A673 (cell line): ENCODE results near the gene LPP. TPM values are rescaled to one million over a fixed set of nuclear protein-coding genes. Genes with fewer than 3 reads are reported as not detected.

ENCODE experiments used
- BruUV-seq: library from RNA; stranded (reverse); fragments of 400-500 nt; replicated peaks from 2 replicates; lab custom pipeline; 2021; lab: Mats Ljungman, UMichigan
- CTCF ChIA-PET: fragments of 300-600 bp; sonication (Branson Sonifier 250); formaldehyde crosslinking; loops from one replicate; lab custom pipeline; 2022; ENCODE audit warnings: antibody characterized with exemption; lab: Charles Lee
- POLR2A ChIA-PET: fragments of 300-600 bp; sonication (Branson Sonifier 250); formaldehyde crosslinking; loops from one replicate; lab custom pipeline; 2022; ENCODE audit warnings: antibody characterized with exemption; ENCODE audit not compliant: low non-redundant PET; lab: Charles Lee
- DNase-seq: peaks from one replicate; pipeline ENCODE4 v3.0.0-alpha.2; 2015; ENCODE audit warnings: low spot score
- H3K27ac ChIP-seq: fragments of 200-600 bp; sonication (generic); 2 replicates; pipeline ENCODE4 v1.5.1; 2016; ENCODE audit warnings: mixed run types, low read depth, mild to moderate bottlenecking, mixed read lengths, antibody characterized with exemption, low read length; ENCODE audit not compliant: poor library complexity, severe bottlenecking
- H3K27me3 ChIP-seq: fragments of 200-600 bp; sonication (generic); replicated peaks from 2 replicates; pipeline ENCODE4 v1.6.1; 2017; ENCODE audit warnings: mixed run types, low read depth, mild to moderate bottlenecking, mixed read lengths, antibody characterized with exemption, low read length; ENCODE audit not compliant: insufficient read depth, poor library complexity
- H3K36me3 ChIP-seq: fragments of 200-600 bp; sonication (generic); 2 replicates; pipeline ENCODE4 v1.6.1; 2016; ENCODE audit warnings: mixed run types, mild to moderate bottlenecking, mixed read lengths, antibody characterized with exemption, low read length; ENCODE audit not compliant: insufficient read depth, poor library complexity, severe bottlenecking
- H3K4me1 ChIP-seq: fragments of 200-600 bp; sonication (generic); 2 replicates; pipeline ENCODE4 v1.6.1; 2017; ENCODE audit warnings: mixed run types, mild to moderate bottlenecking, mixed read lengths, antibody characterized with exemption, low read length; ENCODE audit not compliant: insufficient read depth, poor library complexity, severe bottlenecking
- H3K4me3 ChIP-seq: fragments of 200-600 bp; sonication (generic); 2 replicates; pipeline ENCODE4 v1.5.1; 2016; ENCODE audit warnings: low read depth, mixed run types, mild to moderate bottlenecking, mixed read lengths, low read length; ENCODE audit not compliant: poor library complexity, severe bottlenecking
- H3K9me3 ChIP-seq: fragments of 200-600 bp; sonication (generic); 2 replicates; pipeline ENCODE4 v1.6.1; 2016; ENCODE audit warnings: mixed run types, low read depth, mild to moderate bottlenecking, mixed read lengths, antibody characterized with exemption, low read length; ENCODE audit not compliant: poor library complexity, severe bottlenecking
- CTCF ChIP-seq: fragments of 300-800, 200-600 bp; sonication (generic); conservative IDR thresholded peaks from 2 replicates; pipeline ENCODE4 v1.5.1; 2017; ENCODE audit warnings: low read depth, mild to moderate bottlenecking, antibody characterized with exemption, low read length, moderate library complexity, mixed read lengths
- EZH2 ChIP-seq: fragments of 200-600 bp; sonication (generic); IDR thresholded peaks from 2 replicates; pipeline ENCODE4 v1.6.1; 2017; ENCODE audit warnings: borderline replicate concordance, low read depth, mild to moderate bottlenecking, mixed read lengths, antibody characterized with exemption, low read length; ENCODE audit not compliant: poor library complexity, severe bottlenecking
- intact Hi-C: fragments of 100-400 bp; cut with micrococcal nuclease; formaldehyde crosslinking; loops from one replicate; pipeline ENCODE4 v1.10.0; 2022; ENCODE audit not compliant: unreplicated experiment
- total RNA-seq: library from RNA; stranded (reverse); gene quantifications from 2 replicates; pipeline ENCODE4 v1.2.3, GENCODE V29; 2021

Gene LPP
- total RNA-seq, 1 experiment from 2014 or later, result 39.7 TPM

GRCh38 chr3:188187053-188187452 is 33.1 kb downstream of the LPP start:
- Histone ChIP-seq H3K4me1 (peaks cover 5% of the 10 kb centered on the region), H3K27me3 (no peaks in the 10 kb centered on the region), H3K4me3 (no peak overlapping the region), H3K9me3 (no peaks in the 10 kb centered on the region), H3K27ac (no peak overlapping the region), H3K36me3 (no peaks in the 10 kb centered on the region)
- BruUV-seq, result no TSS peak
- ChIA-PET POLR2A (no interaction called here), CTCF (interaction anchor here (0.6 kb wide), 1 partner anchor 60 kb away, joined by 5 read pairs; no protein-coding TSS in a partner anchor)
- intact Hi-C loops, result no loop called here
- TF ChIP-seq CTCF, result no peak
- no peak for TF ChIP-seq EZH2
- DNase-seq, result no peak

- BruUV-seq, result no TSS peak
- Histone ChIP-seq H3K36me3 (no peaks in the 10 kb centered on the region), H3K9me3 (no peaks in the 10 kb centered on the region), H3K27me3 (no peaks in the 10 kb centered on the region), H3K4me1 (peaks cover 5% of the 10 kb centered on the region), H3K27ac (no peak overlapping the region), H3K4me3 (no peak overlapping the region)
- intact Hi-C loops, result no loop called here
- POLR2A ChIA-PET, result no interaction called here
- DNase-seq, result no peak
- TF ChIP-seq EZH2 (no peak), CTCF (no peak)
- CTCF ChIA-PET, result no interaction called here
These were observed 35.0 kb downstream of the LPP start for GRCh38 chr3:188188911-188189310.

GRCh38 chr3:188191460-188191859 is 37.5 kb downstream of the LPP start:
- no TSS peak for BruUV-seq
- Histone ChIP-seq H3K4me3 (no peak overlapping the region), H3K27ac (no peak overlapping the region), H3K36me3 (no peaks in the 10 kb centered on the region), H3K9me3 (no peaks in the 10 kb centered on the region), H3K4me1 (peaks cover 5% of the 10 kb centered on the region), H3K27me3 (no peaks in the 10 kb centered on the region)
- POLR2A ChIA-PET, result no interaction called here
- no peak for TF ChIP-seq EZH2
- TF ChIP-seq CTCF, result no peak
- DNase-seq, result no peak
- CTCF ChIA-PET, result no interaction called here
- intact Hi-C loops, result no loop called here
